ENCODE results near the gene CRYAB. TPM values are rescaled to one million over a fixed set of nuclear protein-coding genes. Genes with fewer than 3 reads are reported as not detected.

Gene CRYAB
- total and polyA plus RNA-seq, 2 experiments from 2014 or later = 15.7 to 123 TPM

GRCh38 chr11:111870113-111870512, 41.5 kb downstream of the CRYAB start:
- 95% methylated on average over 1 of the region's 1 CpG for WGBS (ENCODE audit: low lambda C conversion rate, missing lambda C conversion rate)
- H3K9me2 ChIP-seq (replicated peaks; ENCODE audit: insufficient read depth) = no peaks in the 10 kb centered on the region
- H3K36me3 ChIP-seq (replicated peaks; ENCODE audit: insufficient read depth, low read depth) = no peaks in the 10 kb centered on the region
- H3K27ac ChIP-seq = peak overlapping the region; percentile 97
- H2AFZ ChIP-seq = no peak overlapping the region
- peaks cover 11% of the 10 kb centered on the region for H3K4me1 ChIP-seq (ENCODE audit: insufficient read depth)
- TF ChIP-seq EZH2 (IDR thresholded peaks at IDR 0.05; ENCODE audit: borderline replicate concordance) (no peak), CTCF (IDR thresholded peaks at IDR 0.05; ENCODE audit: poor library complexity) (no peak), EZH2phosphoT487 (IDR thresholded peaks at IDR 0.05; ENCODE audit: low read depth, severe bottlenecking, unreplicated experiment) (no peak)
- H3K4me2 ChIP-seq = peak overlapping the region; percentile 86
- H3K27me3 ChIP-seq = no peaks in the 10 kb centered on the region
- H3K9me3 ChIP-seq (ENCODE audit: low read depth) = no peaks in the 10 kb centered on the region
- no peak for DNase-seq (ENCODE audit: low spot score)
- H3K79me2 ChIP-seq = peaks cover 13% of the 10 kb centered on the region
- H3K4me3 ChIP-seq = no peak overlapping the region
- no peaks in the 10 kb centered on the region for H4K20me1 ChIP-seq (ENCODE audit: insufficient read depth, poor library complexity, severe bottlenecking)

- Histone ChIP-seq H3K9me3 (ENCODE audit: low read depth) (no peaks in the 10 kb centered on the region), H4K20me1 (ENCODE audit: insufficient read depth, poor library complexity, severe bottlenecking) (no peaks in the 10 kb centered on the region), H3K4me1 (ENCODE audit: insufficient read depth) (no peaks in the 10 kb centered on the region), H3K27me3 (no peaks in the 10 kb centered on the region), H3K27ac (no peak overlapping the region), H3K4me2 (no peak overlapping the region), H3K79me2 (no peaks in the 10 kb centered on the region), H2AFZ (no peak overlapping the region), H3K36me3 (replicated peaks; ENCODE audit: insufficient read depth, low read depth) (no peaks in the 10 kb centered on the region), H3K4me3 (no peak overlapping the region), H3K9me2 (replicated peaks; ENCODE audit: insufficient read depth) (no peaks in the 10 kb centered on the region)
- 93% methylated on average over 3 of the region's 3 CpGs for WGBS (ENCODE audit: low lambda C conversion rate, missing lambda C conversion rate)
- DNase-seq (ENCODE audit: low spot score) = no peak
- TF ChIP-seq EZH2phosphoT487 (IDR thresholded peaks at IDR 0.05; ENCODE audit: low read depth, severe bottlenecking, unreplicated experiment) (no peak), CTCF (IDR thresholded peaks at IDR 0.05; ENCODE audit: poor library complexity) (no peak), EZH2 (IDR thresholded peaks at IDR 0.05; ENCODE audit: borderline replicate concordance) (no peak)
These were observed 51.3 kb downstream of the CRYAB start for GRCh38 chr11:111860257-111860656.

Small RNA genes lying within 50 kb of the gene (small RNA-seq; reads per million reads assigned to genes)
- gene C11orf52 (not detected), gene GNG5P3 (not detected), gene RNA5SP351 (not detected), gene RPL37AP8 (0.09 reads per million)

Other genes with a start within 250 kb of the CRYAB start
- 41.0 and 43.5 TPM in 2 replicates for gene PPP2R1B, start 145.4 kb downstream of the CRYAB start, total RNA-seq
- gene PPP2R1B, start 145.4 kb downstream of the CRYAB start, polyA plus RNA-seq = 22.7 and 25.3 TPM in 2 replicates
- 42.0 and 52.4 TPM in 2 replicates for gene ALG9, start 40.2 kb downstream of the CRYAB start, total RNA-seq
- gene ALG9, start 40.2 kb downstream of the CRYAB start, polyA plus RNA-seq = 22.6 and 38.7 TPM in 2 replicates
- gene FDXACB1, start 32.6 kb downstream of the CRYAB start, total RNA-seq = 2.3 and 2.6 TPM in 2 replicates
- 0.64 and 2.2 TPM in 2 replicates for gene FDXACB1, start 32.6 kb downstream of the CRYAB start, polyA plus RNA-seq
- 21.1 and 24.6 TPM in 2 replicates for gene CFAP68, start 32.2 kb downstream of the CRYAB start, total RNA-seq
- 19.9 and 21.8 TPM in 2 replicates for gene CFAP68, start 32.2 kb downstream of the CRYAB start, polyA plus RNA-seq
- gene HSPB2, start 964 bp upstream of the CRYAB start, total RNA-seq = not detected in 2 replicates
- gene HSPB2, start 964 bp upstream of the CRYAB start, polyA plus RNA-seq = 0.19 and 0.29 TPM in 2 replicates
- 8.7 and 14.8 TPM in 2 replicates for gene C11orf52, start 7.1 kb upstream of the CRYAB start, total RNA-seq
- 21.1 and 23.7 TPM in 2 replicates for gene C11orf52, start 7.1 kb upstream of the CRYAB start, polyA plus RNA-seq
- gene DIXDC1, start 25.6 kb upstream of the CRYAB start, total RNA-seq = 14.7 and 18.4 TPM in 2 replicates
- gene DIXDC1, start 25.6 kb upstream of the CRYAB start, polyA plus RNA-seq = 5.2 and 8.2 TPM in 2 replicates
- gene DLAT, start 113.6 kb upstream of the CRYAB start, total RNA-seq = 40.5 and 42.1 TPM in 2 replicates
- gene DLAT, start 113.6 kb upstream of the CRYAB start, polyA plus RNA-seq = 27.9 and 32.7 TPM in 2 replicates
- 0.60 and 1.7 TPM in 2 replicates for gene PIH1D2, start 162.2 kb upstream of the CRYAB start, total RNA-seq
- gene PIH1D2, start 162.2 kb upstream of the CRYAB start, polyA plus RNA-seq = 2.2 and 3.1 TPM in 2 replicates
- gene NKAPD1, start 162.5 kb upstream of the CRYAB start, total RNA-seq = 21.2 and 24.6 TPM in 2 replicates
- 8.8 and 21.5 TPM in 2 replicates for gene NKAPD1, start 162.5 kb upstream of the CRYAB start, polyA plus RNA-seq
- gene TIMM8B, start 175.0 kb upstream of the CRYAB start, total RNA-seq = 62.5 and 62.8 TPM in 2 replicates
- 126 and 128 TPM in 2 replicates for gene TIMM8B, start 175.0 kb upstream of the CRYAB start, polyA plus RNA-seq
- gene SDHD, start 175.1 kb upstream of the CRYAB start, total RNA-seq = 151 and 152 TPM in 2 replicates
- 144 and 158 TPM in 2 replicates for gene SDHD, start 175.1 kb upstream of the CRYAB start, polyA plus RNA-seq